Fibroblast of pulmonary artery (primary cell): ENCODE results near the gene ZNF429.
A peak's percentile ranks its signal among the peaks of the same experiment; 100 is the strongest.
"Not testable (repeated sequence)": the region's sequence is repeated elsewhere in the genome, so short reads cannot be mapped to it uniquely, and the experiment has no call there.

Source experiments
- DNase-seq: peaks from one replicate; pipeline ENCODE4 v3.0.0-alpha.2; 2010; ENCODE audit warnings: low read depth
- H3K4me3 ChIP-seq: replicated peaks from 2 replicates; pipeline ENCODE4 v1.5.1; 2011; ENCODE audit warnings: low read depth, mild to moderate bottlenecking, control low read depth, low read length, moderate library complexity
- CTCF ChIP-seq: IDR thresholded peaks from 2 replicates; pipeline ENCODE4 v1.5.1; 2011; ENCODE audit warnings: mild to moderate bottlenecking, control low read depth, low read length, inconsistent platforms; ENCODE audit errors: missing control alignments

Gene ZNF429

GRCh38 chr19:21472507-21472906 is 32.9 kb upstream of the ZNF429 start:
- no peak overlapping the region for H3K4me3 ChIP-seq
- DNase-seq = no peak
- TF ChIP-seq CTCF = no peak

GRCh38 chr19:21474671-21475181 is 30.7 kb upstream of the ZNF429 start:
- H3K4me3 ChIP-seq = peak overlapping the region; percentile 49
- DNase-seq = peak; percentile 47
- no peak for TF ChIP-seq CTCF

- DNase-seq = not testable (repeated sequence)
Observed at GRCh38 chr19:21482361-21482760, 23.0 kb upstream of the ZNF429 start.

GRCh38 chr19:21482863-21483276 is 22.5 kb upstream of the ZNF429 start:
- no peak overlapping the region for H3K4me3 ChIP-seq
- DNase-seq = peak; percentile 17
- TF ChIP-seq CTCF = peak; percentile 21

More at GRCh38 chr19:21482361-21482760, 23.0 kb upstream of the ZNF429 start:
- H3K4me3 ChIP-seq = not testable (repeated sequence)

GRCh38 chr19:21483589-21484170 is 21.7 kb upstream of the ZNF429 start:
- TF ChIP-seq CTCF = peak; percentile 25
- peak; percentile 6 for DNase-seq
- H3K4me3 ChIP-seq = no peak overlapping the region

- H3K4me3 ChIP-seq = no peak overlapping the region
- no peak for TF ChIP-seq CTCF
- no peak for DNase-seq
Observed at GRCh38 chr19:21484631-21485030, 20.8 kb upstream of the ZNF429 start.

- no peak for TF ChIP-seq CTCF
- no peak overlapping the region for H3K4me3 ChIP-seq
- DNase-seq = no peak
Observed at GRCh38 chr19:21485926-21486325, 19.5 kb upstream of the ZNF429 start.
